ENCODE measurements around the gene DAAM1.

The DAAM1 gene

GRCh38 chr14:59347511-59347900 is 159.0 kb downstream of the DAAM1 start:
- no peak for DNase-seq (ENCODE audit: low read depth)
- TF ChIP-seq CTCF (conservative IDR thresholded peaks at IDR 0.05; ENCODE audit: low read depth, low read length), result no peak
- no peak overlapping the region for H3K4me3 ChIP-seq (ENCODE audit: low read depth, low read length)

GRCh38 chr14:59347915-59348314 is 159.4 kb downstream of the DAAM1 start:
- no peak for DNase-seq (ENCODE audit: low read depth)
- no peak for TF ChIP-seq CTCF (conservative IDR thresholded peaks at IDR 0.05; ENCODE audit: low read depth, low read length)

GRCh38 chr14:59349258-59349701 is 160.8 kb downstream of the DAAM1 start:
- DNase-seq (ENCODE audit: low read depth), result no peak
- TF ChIP-seq CTCF (conservative IDR thresholded peaks at IDR 0.05; ENCODE audit: low read depth, low read length), result no peak
- no peak overlapping the region for H3K4me3 ChIP-seq (ENCODE audit: low read depth, low read length)

More at GRCh38 chr14:59347915-59348314, 159.4 kb downstream of the DAAM1 start:
- no peak overlapping the region for H3K4me3 ChIP-seq (ENCODE audit: low read depth, low read length)

GRCh38 chr14:59352961-59353360 is 164.5 kb downstream of the DAAM1 start:
- H3K4me3 ChIP-seq (ENCODE audit: low read depth, low read length), result no peak overlapping the region
- no peak for DNase-seq (ENCODE audit: low read depth)
- no peak for TF ChIP-seq CTCF (conservative IDR thresholded peaks at IDR 0.05; ENCODE audit: low read depth, low read length)

- no peak for TF ChIP-seq CTCF (conservative IDR thresholded peaks at IDR 0.05; ENCODE audit: low read depth, low read length)
- peak; percentile 63 for DNase-seq (ENCODE audit: low read depth)
- H3K4me3 ChIP-seq (ENCODE audit: low read depth, low read length), result no peak overlapping the region
Measured at GRCh38 chr14:59354666-59355065, 166.2 kb downstream of the DAAM1 start.

GRCh38 chr14:59355091-59355490 is 166.6 kb downstream of the DAAM1 start:
- no peak for DNase-seq (ENCODE audit: low read depth)
- no peak for TF ChIP-seq CTCF (conservative IDR thresholded peaks at IDR 0.05; ENCODE audit: low read depth, low read length)
- no peak overlapping the region for H3K4me3 ChIP-seq (ENCODE audit: low read depth, low read length)

GRCh38 chr14:59356312-59356711 is 167.8 kb downstream of the DAAM1 start:
- no peak overlapping the region for H3K4me3 ChIP-seq (ENCODE audit: low read depth, low read length)
- no peak for TF ChIP-seq CTCF (conservative IDR thresholded peaks at IDR 0.05; ENCODE audit: low read depth, low read length)
- no peak for DNase-seq (ENCODE audit: low read depth)

All from choroid plexus epithelial cell (primary cell).